Hair follicle dermal papilla cell (primary cell): Measurements from ENCODE around the gene PHOX2A. TPM values are rescaled to one million over a fixed set of nuclear protein-coding genes. Genes with fewer than 3 reads are reported as not detected.

Experiments used
- total RNA-seq: library from RNA; depleted of rRNA; stranded (reverse); fragments of >200 nt; gene quantifications from 2 replicates; pipeline ENCODE4 v1.2.3, GENCODE V29; 2012

Gene PHOX2A
- not detected in 2 replicates for total RNA-seq

DNA sequence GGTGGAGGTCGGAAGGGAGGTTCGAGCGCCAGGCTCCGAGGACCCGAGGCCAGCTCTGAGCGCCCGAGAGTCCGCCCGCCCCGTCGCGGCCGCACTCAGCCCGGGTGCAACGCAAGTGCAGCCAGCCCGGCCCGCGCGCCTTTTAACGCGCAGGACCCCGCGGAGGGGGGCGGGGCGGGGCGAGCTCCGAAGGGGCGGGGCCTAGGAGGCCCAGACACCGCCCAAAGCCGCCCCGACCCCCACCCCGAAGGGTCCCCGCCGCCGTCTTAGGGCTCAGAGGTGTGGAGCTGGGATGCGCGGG is at the start of gene PHOX2A:
Gene PHOX2A (minus strand): TSS at position 117 of the 301 bp plus-strand sequence. CDS start 172 bp downstream, outside the sequence.

DNA sequence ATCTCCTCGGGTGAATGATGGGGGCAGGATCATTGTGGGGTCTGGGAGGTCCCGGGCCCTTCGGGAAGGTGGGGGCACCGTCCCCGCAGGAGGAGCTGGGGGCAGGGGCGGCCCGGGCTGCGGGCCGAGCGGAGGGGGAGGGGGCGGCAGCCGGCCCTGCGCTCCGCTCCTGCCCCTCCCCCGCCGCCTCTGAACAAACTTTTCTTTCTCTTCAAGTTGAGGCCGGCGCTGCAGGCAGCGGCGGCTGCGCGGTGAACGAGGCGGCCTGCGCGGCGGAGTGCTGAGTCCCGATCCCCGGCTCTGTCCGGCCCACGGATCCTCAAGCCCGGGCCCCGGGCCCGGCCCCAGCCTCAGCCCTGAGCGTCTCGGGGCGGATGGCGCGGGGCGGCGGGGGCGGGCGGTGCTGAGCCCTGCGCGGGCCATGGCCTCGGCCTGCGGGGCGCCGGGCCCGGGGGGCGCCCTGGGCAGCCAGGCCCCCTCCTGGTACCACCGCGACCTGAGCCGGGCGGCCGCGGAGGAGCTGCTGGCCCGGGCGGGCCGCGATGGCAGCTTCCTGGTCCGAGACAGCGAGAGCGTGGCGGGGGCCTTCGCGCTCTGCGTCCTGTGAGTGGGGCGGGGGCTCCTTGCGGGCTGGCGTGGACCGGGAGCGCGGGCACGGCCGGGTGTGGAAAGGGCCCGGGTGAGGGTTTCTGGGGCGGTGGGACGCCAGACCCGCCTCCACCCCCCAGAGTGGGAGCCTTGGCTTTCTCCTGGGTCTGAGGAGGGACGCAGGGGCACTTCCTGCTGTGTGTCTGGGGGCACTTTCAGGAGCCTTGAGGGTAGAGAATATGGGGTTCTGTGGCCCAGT is 19.2 kb downstream of the PHOX2A start, which contains the start of gene INPPL1:
Gene INPPL1 (plus strand): TSS at position 204 of the 847 bp plus-strand sequence. CDS start 218 bp downstream, at position 422.

DNA sequence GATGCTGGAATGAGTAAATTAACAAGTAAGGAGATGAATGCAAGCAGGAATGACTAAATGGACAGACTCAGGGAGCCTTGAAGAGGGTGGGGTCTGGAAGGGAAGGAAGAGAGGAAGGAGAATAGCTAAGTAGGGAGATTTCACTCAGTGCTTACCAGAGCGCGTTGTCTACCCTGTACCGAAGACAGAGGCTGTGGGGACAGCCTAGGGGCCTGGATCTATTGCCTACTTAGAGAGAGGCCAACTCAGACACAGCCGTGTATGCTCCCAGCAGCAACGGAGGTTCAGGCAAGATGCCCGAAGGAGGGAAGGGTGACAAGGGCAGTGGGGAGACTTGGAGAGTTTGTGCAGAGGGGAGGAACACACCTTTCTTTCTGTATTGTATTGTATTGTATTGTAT is 27.3 kb downstream of the PHOX2A start, which contains the start of gene FOLR2:
Gene FOLR2 (plus strand): TSS at position 157 of the 400 bp plus-strand sequence. CDS start 1,791 bp downstream, outside the sequence.

GRCh38 chr11:72191961-72192381 is 52.0 kb downstream of the PHOX2A start, which contains the start of gene FOLR1:
TSS of gene FOLR1 (plus strand) at chr11:72192140. CDS start at chr11:72192174, 34 bp downstream.

Other genes with a start within 250 kb of the PHOX2A start
- 2.9 and 3.9 TPM in 2 replicates for gene IL18BP, start 245.3 kb downstream of the PHOX2A start, total RNA-seq
- gene NUMA1, start 163.6 kb downstream of the PHOX2A start, total RNA-seq = 247 and 272 TPM in 2 replicates
- 6.0 and 6.3 TPM in 2 replicates for gene LRRC51, start 163.3 kb downstream of the PHOX2A start, total RNA-seq
- 113 and 119 TPM in 2 replicates for gene LAMTOR1, start 140.9 kb downstream of the PHOX2A start, total RNA-seq
- gene TOMT, start 138.3 kb downstream of the PHOX2A start, total RNA-seq = not detected in 2 replicates
- gene ANAPC15, start 131.5 kb downstream of the PHOX2A start, total RNA-seq = 11.4 and 18.0 TPM in 2 replicates
- 0.49 TPM in 1 of 2 replicates, not detected in the other for gene FOLR3, start 108.5 kb downstream of the PHOX2A start, total RNA-seq
- gene FOLR1, start 52.0 kb downstream of the PHOX2A start, total RNA-seq = 0.24 and 0.32 TPM in 2 replicates
- gene FOLR2, start 27.4 kb downstream of the PHOX2A start, total RNA-seq = not detected in 2 replicates
- gene INPPL1, start 19.4 kb downstream of the PHOX2A start, total RNA-seq = 108 and 141 TPM in 2 replicates
- 27.8 and 33.6 TPM in 2 replicates for gene CLPB, start 190.4 kb upstream of the PHOX2A start, total RNA-seq